Uterus (tissue), 2 donors: ENCODE results near the gene SAFB.

Experiments used
- CTCF ChIP-seq, 4 experiments: fragments of 200-600 bp in 2 of 4; fragments of 450-650 bp in 2 of 4; sonication (generic) in 2 of 4; IDR thresholded peaks; one replicate each; pipeline ENCODE4 v1.5.1; 2016 to 2019; ENCODE audit warnings: antibody characterized with exemption in 4 of 4, mild to moderate bottlenecking in 2 of 4, moderate library complexity in 1 of 4
- POLR2A ChIP-seq, 2 donors: fragments of 450-650 bp; IDR thresholded peaks; one replicate each; pipeline ENCODE4 v1.6.1; 2016; ENCODE audit warnings: antibody characterized with exemption in 2 of 2, mild to moderate bottlenecking in 1 of 2, moderate library complexity in 1 of 2

GRCh38 chr19:5680084-5680436, 57.2 kb downstream of the SAFB start:
- TF ChIP-seq CTCF (IDR thresholded peaks at IDR 0.05) (no peak), POLR2A (IDR thresholded peaks at IDR 0.05) (no peak)
